ENCODE data around the gene KCTD8.

Gene KCTD8

DNA sequence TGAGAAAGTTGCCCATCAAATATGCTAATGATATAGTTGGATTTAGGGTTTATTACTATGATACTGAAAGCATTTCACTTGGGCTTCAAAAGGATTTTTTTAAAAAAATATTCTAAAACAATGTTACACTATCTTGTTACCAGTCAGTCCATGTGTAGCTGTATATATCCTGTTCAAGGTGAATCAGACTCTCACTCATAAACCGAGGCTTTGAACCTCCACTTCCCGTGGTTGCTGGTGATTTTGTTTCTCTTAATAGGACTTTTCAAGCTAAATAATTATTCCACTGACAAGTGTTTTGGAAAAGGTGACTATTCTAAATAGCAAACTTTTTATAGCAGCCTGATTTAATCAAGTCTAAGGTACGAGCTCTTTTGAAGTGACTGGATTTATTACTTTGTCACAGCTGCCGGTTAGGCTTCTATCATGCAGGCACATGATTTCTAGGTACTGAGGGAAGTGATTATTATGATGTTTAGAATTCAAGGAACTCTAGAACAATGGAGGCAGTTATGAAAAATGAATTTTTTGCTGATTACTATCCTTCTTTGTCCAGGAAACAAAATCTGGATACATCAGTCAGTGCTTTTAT is 287.7 kb downstream of the KCTD8 start:
- DNase-seq: no peak

GRCh38 chr4:44159991-44160390 is 288.6 kb downstream of the KCTD8 start:
- no peak for DNase-seq

GRCh38 chr4:44157611-44158277 is 290.9 kb downstream of the KCTD8 start:
- DNase-seq: peak; percentile 6

DNA sequence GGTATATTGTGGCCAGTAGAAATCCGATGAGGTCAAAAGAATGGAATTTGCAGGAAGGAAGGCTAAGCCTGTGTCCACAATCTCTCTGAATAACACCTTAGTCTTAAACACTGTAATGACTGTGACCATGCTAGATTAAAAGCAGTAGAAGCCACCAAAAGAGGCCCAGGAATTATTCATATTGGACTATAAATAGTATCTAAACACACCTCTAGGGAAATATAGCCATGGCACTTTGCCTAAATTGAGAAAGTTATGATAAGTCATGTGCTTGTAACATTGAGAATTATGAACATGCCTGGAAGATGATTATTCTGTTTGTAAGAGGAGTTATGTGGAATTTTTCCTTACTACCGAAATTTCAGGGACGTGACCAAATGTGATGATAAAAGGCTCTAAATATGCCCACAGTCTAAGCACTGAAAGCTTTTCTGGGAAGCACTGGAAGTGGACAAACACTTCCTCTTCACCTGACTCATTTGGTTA is 298.5 kb downstream of the KCTD8 start:
- DNase-seq: no peak

- no peak for DNase-seq
These were observed 299.3 kb downstream of the KCTD8 start for GRCh38 chr4:44149282-44149681.

DNA sequence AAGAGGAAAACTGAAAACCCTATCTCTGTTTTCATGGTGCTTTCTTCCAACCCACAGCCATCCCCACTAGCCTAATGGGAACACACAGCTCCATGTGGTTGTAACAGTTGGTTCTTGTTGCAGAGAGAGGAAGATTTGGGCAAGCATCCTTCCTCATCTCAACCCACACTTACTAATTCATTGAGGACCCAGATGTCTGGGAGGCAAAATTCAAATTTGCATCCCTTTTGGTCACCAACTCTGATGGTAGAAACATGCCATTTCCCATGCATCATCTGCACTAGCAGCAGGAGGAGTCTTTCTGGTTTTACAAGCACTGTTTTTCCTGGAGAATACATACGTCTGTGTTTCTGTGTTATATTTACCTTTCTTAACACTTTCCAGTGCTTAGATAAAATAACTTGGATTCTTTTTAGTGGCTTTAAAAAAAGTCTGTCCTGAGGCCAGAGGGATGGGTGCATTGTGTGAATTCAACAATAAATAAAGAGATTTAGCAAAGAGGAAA is 301.0 kb downstream of the KCTD8 start:
- no peak for DNase-seq

DNA sequence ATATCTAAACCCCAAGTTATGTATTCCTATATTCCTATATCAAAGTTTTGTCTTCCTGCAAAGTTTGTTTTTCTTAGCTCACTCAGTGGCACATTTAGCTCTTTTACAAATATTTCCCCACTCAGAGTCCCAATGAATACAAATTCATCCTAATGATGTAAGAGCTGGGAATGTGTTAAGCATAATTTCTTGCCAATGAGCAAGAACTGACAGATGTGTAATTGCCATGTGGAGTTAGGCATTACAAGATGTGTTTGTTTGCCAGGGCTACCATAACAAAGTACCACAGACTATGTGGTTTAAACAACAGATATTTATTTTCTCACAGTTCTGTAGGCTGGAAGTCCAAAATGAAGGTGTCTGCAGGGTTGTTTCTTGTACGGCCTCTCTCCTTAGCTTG is 302.1 kb downstream of the KCTD8 start:
- DNase-seq: no peak

GRCh38 chr4:44145868-44146267 is 302.7 kb downstream of the KCTD8 start:
- DNase-seq: no peak

DNA sequence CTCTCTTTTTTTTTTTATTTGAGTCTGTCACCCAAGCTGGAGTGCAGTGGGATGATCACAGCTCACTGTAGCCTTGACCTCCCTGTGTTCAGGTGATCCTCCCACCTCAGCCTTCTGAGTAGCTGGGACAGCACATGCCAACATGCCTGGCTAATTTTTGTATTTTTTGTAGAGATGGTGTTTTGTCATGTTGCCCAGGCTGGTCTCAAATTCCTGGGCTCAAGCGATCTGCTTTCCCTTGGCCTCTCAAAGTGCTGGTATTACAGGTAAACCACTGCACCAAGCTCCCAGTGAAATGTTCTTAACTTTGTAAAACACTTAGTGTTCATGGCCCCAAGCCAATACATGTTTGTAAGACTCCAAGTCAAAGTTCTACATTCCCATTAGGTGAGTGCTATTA is 316.1 kb downstream of the KCTD8 start:
- no peak for DNase-seq

Data from SHP77 treated with DMSO at 0.1 percent for 48 hours (cell line).